HG03196 (cell line): Measurements from ENCODE around the gene RWDD2A.

Experiments
- ATAC-seq: cut with Tn5 transposase; IDR thresholded peaks from one replicate; pipeline ENCODE4 v1.9.1; 2021; ENCODE audit not compliant: unreplicated experiment

The RWDD2A gene

GRCh38 chr6:83198486-83199172 lies 5.5 kb downstream of the RWDD2A start:
- no peak for ATAC-seq

DNA sequence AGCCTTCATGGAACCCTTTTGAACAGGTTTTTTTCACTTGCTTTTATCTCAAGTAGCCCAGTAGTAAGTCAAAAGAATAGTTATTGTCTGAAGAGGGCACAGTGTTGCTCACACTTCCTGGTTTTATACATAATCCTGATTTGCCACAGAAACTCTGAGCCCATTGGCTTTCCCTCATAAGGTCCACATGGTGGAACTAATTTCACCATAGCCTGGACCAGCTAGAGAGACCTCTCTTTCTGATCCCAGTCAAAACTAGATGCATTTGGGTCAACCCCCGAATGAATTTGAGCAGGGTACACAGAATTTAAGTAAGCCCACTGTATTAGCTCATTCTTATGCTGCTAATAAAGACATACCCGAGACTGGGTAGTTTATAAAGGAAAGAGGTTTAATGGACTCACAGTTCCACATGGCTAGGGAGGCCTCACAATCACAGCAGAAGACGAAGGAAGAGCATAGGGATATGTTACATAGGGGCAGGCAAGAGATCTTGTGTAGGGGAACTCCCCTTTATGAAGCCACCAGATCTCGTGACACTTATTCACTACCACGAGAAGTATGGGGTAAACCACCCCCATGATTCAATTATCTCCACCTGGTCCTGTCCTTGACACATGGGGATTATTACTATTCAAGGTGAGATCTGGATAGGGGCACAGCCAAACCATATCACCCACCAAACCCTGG lies 6.2 kb downstream of the RWDD2A start:
- no peak for ATAC-seq

DNA sequence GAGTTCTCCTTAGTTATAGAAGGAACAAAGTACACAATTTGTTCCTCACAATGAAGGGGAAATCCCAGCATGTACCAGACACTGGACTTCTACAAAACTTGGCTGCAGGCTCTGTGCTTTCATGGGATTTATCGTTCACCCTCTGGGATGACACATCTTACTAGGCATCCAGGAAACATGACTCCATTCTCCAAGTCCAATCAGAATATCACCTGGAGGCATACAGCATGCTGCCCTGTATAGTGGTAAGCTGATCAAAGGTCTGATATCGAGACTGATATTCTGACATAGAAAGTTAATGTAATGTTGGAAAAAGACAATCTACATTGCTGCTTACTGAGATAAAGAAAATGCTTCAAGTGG lies 6.7 kb downstream of the RWDD2A start:
- ATAC-seq = no peak

DNA sequence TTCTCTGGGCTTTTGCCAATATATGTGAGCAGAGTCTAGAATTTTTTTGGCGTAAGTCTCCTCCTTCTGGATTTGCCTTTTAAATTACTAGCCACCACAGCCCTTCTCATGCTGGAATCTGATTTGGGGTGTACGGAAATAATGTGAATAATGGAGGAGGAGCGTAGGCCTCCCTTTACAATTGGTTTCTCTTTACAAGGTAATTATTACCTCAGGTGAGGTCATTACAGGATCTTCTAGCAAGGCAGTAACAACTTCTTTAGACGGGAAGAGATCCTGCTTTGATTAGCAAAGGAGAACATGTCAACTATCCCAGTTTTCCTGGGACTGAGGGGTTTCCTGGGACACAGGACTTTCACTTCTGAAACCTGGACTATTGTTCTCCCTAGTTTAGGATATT lies 8.9 kb downstream of the RWDD2A start:
- ATAC-seq = no peak

- ATAC-seq = peak; percentile 99
Measured at GRCh38 chr6:83215131-83216047, 22.2 kb downstream of the RWDD2A start.

GRCh38 chr6:83216806-83217205 lies 23.6 kb downstream of the RWDD2A start:
- no peak for ATAC-seq

GRCh38 chr6:83218646-83219045 lies 25.5 kb downstream of the RWDD2A start:
- no peak for ATAC-seq

- ATAC-seq = no peak
Measured at GRCh38 chr6:83220121-83220520, 27.0 kb downstream of the RWDD2A start.

DNA sequence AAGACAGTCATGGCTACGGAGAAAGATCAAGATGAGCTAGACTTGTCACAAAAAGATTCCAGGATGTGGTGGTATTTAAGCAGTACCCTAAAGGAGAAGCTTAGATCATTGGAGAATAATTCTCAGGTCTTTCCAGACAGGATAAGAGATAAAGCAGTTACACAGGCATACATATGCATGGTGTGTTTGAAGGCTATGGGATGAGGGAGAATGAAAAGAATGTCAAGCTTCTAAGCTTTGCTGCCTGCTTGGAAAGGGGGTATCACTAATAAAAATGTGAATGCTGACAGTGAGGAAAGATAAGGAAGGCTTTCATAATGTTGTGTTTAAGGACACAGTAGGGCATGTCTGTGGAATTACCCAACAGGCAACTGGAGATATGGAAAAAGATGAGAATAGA lies 28.1 kb downstream of the RWDD2A start:
- ATAC-seq = no peak

GRCh38 chr6:83221889-83222479 lies 28.8 kb downstream of the RWDD2A start:
- ATAC-seq = no peak

DNA sequence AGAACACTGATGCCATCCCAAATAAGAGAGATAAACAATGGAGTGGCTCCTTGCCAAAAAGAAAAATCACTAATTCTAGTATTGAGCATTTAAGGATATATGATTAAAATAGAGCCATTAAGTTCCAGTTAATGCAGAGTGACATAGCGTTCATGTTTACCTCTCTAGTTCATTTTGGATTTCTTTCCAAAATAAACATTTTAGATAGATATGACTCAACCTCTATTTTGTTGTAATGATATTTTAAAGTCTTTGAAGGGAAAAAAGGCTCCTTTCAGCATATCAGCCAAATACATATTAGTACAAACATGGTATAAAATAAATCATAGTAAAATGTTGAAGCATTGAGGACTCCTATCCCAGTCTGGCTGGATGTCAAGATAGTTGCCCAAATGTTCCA lies 33.4 kb downstream of the RWDD2A start:
- no peak for ATAC-seq

DNA sequence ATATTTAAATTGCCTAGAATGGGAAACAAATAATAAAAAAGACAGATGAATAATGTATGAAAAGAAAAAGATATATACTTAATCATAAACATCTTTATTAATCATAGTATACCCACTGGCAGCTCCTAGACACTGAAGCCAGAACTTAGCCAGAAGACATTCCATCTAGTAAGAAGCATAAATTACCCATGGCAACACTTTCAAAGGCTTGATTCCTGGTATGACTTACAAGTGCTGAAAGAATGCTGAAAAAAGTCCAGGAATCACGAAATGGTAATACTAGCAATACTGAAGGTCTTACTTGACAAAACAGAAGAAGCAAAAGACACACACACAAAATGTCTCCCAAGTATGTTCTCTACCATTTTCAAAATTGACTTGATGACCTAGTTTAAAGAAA lies 38.0 kb downstream of the RWDD2A start:
- no peak for ATAC-seq

GRCh38 chr6:83247471-83247870 lies 54.3 kb downstream of the RWDD2A start:
- ATAC-seq = no peak
